HG03280 (cell line): ENCODE measurements around the gene AFF1.

Source experiments
- ATAC-seq: cut with Tn5 transposase; IDR thresholded peaks from one replicate; pipeline ENCODE4 v1.9.1; 2021; ENCODE audit warnings: mild to moderate bottlenecking, moderate library complexity; ENCODE audit not compliant: unreplicated experiment

Gene AFF1

GRCh38 chr4:87188932-87189331 is 254.1 kb downstream of the AFF1 start:
- ATAC-seq: no peak
